GM18508 (cell line): Measurements from ENCODE around the gene PDGFB.
"Not testable (repeated sequence)": the region's sequence is repeated elsewhere in the genome, so short reads cannot be mapped to it uniquely, and the experiment has no call there.

Source experiments
- ATAC-seq: cut with Tn5 transposase; IDR thresholded peaks from one replicate; pipeline ENCODE4 v1.9.1; 2021; ENCODE audit warnings: moderate number of reproducible peaks; ENCODE audit not compliant: insufficient read depth, unreplicated experiment

The PDGFB gene

DNA sequence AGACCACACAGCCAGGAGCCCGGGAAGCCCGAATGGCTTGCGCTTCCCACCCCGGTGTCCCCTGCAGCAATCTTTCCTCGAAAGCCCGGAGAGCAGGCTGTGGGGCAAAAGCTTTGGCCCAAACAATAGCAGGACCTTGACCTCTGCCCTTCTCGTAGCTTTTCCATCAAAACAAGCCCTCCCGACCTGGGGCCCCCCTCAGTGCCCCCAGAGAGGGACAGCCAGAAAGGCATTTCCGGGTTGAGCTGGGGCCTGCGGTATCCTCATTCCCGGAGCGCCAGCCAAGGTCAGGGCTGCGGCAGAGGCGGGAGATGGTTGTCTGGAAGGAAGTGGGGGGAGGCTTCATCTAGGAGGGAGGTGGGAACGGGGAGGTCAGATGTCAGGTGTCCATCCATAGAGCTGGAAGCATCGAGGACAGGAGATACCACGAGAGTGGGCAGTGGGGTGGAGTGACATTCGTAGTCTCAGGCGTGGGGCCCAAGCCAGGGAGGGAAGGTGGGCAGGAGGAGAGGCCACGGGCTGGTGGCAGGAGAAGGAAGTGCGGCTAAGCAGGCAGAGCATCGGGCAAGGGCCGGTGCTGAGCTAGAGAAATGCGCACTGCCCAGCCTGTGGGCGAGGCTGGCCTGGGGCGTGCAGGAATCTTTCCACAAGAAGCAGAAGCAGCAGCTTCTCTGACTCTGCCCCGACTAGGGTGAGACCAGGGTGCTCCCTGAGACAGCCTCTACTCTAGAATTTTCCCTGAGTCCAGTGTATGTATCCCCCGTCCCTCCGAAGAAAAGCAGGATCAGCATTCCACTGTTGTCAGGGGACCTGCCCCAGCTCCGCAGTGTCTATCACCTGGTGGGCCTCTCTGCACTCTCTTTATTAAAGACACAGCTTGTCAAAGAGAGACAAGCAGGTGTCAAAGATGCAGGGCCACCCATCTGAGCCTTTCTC is 14.3 kb downstream of the PDGFB start:
- no peak for ATAC-seq

DNA sequence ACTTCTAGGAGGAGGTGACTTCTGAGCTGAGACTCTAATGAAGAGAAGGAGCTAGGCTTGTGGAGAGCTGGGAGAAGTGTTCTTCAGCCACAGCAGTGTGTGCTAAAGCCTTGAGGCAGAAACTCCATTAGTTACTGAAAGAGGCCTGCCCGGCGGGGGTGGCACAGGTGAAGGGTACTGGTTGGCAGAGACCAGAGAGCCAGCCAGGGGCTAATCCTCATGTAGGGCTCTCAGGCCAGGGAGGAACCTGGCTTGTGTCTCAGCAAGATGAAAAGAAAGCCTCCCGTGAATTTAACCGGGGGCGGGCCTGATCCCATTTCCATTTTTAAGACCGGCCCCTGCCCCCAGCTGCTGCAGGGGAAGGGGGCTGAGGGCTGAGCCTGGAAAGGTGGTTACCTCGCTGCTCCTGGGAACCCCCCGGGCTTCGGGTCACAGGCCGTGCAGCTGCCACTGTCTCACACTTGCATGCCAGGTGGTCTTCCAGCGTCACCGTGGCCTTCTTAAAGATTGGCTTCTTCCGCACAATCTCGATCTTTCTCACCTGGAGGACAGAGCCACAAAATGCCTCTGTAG is 15.0 kb downstream of the PDGFB start:
- ATAC-seq, result no peak

DNA sequence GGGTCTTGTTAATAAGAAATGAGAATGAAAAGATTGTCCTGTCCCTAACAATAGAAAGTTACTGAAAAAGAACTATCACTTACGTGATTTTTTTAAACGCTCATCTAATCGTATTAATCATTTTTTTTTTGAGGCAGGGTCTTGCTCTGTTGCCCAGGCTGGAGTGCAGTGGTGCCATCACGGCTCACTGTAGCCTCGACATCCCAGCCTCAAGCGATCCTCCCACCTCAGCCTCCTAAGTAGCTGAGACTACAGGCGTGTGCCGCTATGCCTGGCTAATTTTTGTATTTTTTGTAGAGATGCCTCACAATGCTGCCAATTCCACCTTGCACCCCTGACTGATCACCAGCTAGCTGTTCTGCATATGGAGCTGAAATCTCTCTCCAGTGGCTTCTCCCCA is 15.7 kb downstream of the PDGFB start:
- ATAC-seq, result no peak

DNA sequence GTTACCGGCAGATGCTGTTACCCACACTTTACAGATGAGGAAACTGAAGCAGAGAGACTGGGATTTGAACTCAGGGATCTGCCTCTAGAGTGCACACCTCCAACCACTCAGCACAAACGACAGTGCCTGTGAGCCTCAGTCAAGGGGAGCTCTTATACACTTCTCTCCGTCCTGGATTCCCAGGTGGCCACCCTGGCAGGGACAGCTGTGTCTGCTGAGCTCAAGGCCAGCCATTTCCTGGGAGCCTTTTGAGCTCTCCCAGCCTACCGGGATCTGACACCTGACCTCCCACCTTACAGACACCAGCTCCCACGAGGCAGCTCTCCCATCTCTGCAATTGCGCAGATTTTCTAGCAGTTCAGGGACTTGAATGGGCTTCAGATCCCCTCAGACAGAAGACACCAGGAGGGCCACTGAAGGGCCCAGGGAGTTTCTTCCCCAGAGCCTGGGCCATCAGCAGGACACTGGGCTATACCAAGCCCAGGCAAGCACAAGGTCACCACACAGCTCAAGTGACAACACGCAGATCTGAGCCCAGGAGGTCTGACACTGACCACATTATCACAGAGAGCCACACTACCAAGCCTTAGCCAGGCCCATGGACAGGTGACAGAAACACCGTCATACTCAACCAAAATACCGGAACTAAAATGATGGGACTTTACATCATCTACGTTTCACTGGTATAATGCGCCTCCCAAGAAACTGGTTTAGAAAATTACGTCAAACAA is 17.1 kb downstream of the PDGFB start:
- ATAC-seq, result no peak

DNA sequence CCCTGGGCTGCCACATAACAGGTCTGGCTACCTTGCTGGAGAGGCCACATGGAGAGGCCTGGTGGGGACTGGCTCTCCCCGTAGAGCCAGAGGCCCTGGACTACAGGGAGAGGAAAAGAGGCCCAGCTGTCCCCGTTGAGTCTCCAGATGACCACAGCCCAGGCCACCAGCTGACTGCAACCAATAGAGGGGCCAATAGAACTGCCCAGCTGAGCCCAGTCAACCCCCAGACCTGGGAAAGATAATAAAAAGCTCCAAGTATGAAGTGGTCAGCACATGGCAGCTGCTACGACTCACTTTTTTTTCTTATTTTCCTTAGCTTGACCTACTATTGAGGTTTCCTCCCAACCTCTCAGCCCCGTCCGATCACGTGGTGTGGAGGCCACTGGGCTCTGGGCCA is 18.4 kb downstream of the PDGFB start:
- no peak for ATAC-seq

DNA sequence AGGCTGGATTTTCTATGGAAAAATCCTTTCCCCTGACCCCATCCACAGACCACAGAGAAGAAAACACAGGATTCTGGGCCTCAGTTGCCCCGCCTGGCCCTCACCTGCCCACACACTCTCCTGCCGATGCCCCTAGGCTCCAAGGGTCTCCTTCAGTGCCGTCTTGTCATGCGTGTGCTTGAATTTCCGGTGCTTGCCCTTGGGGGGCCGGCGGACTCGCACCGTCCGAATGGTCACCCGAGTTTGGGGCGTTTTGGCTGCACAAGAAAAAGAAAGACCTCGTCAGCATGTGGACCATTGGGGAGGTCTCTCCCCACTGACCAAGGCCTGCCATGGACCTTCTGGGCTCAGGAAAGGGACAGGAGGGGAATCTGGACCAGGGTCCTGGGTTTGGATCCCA is 19.2 kb downstream of the PDGFB start:
- no peak for ATAC-seq

DNA sequence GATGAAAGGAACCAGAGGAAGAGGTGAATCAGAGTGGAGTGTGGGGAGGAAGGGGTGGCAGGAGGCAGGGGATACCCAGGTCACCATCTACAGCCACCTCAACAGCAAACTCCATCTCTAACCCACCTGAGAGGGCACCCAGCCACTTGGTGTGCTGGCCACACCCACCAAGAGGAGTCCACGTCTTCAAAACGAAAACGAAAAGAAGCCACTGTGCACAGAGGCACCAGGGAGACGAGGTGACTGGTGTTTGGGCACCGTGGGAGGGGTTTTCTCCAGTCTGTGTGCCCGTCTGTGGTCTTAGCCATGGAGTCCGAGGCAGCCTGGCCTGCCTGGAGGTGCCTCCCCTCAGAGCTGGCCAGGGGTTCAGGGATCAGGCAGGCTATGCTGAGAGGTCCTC is 20.2 kb downstream of the PDGFB start:
- no peak for ATAC-seq

DNA sequence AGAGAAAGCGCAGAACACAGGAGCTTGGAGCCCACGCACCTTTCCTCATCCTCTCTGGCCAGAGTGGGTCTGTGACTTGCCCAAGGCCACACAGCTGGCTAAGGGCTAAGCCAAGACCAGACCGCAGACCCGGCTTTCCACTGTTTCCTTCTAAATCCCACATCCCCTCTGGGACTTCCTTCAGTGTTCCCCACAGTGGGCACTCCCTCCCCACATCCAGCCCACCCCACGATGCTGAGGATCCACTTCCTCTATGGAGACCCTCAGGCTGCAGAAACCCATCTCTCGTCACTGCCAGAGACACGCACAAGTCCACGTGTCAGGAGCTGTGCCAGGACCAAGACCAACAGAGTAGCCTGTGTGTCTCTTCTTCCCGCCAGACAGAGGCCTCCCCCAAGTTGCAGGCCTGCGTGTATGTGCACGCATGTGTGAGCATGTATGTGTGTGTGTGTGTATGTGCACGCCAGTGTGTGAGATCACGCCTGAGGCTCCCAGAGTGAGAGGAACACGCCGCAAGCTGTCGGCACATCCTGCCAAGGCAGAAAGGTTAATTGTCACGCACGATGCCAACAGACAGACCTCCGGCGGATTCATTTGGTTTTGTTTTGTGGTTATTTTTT is 21.6 kb downstream of the PDGFB start:
- ATAC-seq, result no peak

DNA sequence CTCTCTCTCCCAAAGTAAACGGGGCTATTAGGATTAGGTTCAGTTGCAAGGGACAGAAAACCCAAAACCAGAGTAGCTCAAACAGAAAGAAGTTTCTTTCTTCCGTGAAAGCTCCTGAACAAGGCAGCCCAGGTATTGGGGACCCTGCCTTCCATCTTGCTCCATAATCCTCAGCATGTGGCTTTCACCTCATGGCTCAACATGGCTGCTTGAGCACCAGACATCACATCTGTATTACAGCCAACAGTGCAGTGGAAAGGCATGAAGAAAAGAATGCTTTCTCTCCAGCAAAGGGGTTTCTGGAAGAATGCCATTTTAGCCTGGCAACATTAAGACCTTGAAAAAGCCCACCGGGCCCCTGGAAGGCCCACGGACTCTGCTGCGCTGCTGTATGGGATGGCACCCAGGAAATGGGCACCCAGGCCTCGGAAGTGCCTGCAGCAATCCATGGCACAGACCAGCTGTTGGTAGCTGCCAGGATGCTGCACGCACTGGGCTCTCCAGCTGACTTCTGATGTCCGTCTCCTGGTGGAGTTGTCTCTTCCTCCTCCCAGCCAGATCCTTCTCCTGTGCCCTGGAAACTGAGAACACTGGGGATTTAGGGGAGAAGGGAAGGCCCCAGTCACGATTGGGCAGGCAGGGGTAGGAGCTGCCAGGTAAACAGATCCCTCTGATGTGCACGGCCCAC is 22.6 kb downstream of the PDGFB start:
- no peak for ATAC-seq

DNA sequence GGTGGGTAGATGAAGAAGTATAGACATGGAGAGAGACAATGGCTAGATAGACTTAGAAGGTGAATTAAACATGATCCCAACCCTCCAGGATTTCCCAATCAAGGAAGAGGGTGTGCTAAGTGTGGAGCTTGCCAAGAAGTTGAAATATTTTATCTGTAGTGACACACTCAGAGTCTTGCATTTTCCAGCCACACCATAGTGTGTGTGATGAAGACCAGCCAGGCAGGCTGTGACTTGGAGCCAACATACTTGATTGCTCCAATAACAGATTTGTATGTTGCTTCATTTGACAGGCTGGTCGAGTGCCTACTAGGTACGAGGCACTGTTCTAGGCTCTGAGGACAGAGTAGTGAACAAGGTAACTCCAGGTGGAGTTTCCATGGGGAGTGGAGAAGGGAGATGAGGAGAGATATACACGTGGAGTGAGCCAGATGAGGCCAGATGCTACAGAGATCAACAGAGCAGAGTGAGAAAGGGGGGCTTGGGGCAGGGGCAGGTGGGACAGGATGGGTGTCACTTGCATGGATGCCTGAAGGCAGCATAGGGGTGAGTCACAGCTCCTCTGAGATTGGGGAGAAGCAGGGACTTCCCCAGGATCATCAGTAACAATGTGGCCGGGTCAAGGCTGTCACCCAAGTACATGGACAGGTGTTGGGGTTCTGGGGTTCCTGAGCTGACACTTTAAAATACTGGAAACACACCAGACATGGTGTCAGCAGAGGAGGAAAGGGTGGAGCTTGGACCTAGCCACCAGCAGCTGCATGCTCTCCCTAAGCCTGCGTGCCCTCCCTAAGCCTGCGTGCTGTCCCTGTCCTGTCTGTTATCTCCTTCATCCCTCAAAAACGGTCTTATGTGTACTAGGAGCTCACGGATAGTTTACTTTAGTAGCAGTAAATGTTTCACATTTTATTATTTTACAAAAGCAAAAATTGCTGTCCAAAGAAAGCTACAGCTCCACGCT is 23.6 kb downstream of the PDGFB start:
- no peak for ATAC-seq

DNA sequence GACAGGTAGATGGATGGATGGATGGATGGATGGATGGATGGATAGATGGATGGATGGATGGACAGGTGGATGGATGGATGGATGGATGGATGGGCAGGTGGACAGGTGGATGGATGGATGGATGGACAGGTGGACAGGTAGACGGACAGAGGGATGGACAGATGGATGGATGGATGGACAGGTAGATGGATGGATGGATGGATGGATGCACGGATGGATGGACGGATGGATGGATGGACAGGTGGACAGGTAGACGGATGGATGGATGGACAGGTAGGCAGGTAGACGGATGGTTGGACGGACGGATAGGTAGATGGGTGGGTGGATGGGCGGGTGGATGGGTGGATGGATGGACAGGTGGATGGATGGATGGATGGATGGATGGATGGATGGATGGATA is 24.3 kb downstream of the PDGFB start:
- ATAC-seq, result no peak

DNA sequence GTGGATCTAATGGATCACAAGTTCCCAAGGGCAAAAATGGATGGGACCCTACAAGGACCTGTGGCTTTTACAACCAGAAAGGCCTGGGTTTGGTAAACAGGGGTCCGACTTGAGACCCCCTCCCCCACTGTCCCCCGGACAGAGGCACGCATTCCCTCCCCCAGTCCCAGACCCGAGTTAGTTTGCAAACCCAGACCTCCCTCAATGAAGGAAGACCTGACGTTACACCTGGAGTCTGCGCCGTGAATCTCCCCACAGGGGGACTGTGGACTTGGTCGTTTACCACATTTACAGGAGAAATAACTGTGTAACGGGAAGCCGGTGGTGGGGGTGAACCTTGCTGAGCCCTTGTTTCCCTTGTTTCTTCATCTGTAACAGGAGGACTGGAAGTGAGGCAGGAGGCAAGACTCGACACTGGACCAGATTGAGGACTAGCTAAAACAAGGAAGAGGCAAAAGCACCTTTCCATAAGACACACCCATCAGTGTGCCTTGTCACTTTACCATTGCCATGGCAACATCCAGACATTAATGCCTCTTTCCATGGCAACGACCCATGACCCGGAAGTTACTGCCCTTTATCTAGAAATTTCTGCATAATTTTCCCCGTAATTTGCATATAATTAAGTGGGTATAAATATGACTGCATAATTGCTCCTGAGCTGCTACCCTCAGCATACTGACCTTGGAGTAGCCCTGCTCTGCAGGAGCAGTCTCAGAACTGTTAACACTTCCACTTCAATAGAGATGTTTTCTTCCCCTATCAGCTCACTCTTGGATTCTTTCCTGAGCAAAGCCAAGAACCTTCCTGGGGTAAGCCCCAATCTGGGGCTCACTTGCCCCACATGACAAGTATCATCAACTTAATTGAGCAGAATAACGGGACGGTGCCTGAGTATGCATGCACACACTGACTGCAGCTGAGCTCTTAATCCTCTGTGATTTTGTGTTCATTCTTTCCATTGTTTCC is 25.4 kb downstream of the PDGFB start:
- no peak for ATAC-seq

DNA sequence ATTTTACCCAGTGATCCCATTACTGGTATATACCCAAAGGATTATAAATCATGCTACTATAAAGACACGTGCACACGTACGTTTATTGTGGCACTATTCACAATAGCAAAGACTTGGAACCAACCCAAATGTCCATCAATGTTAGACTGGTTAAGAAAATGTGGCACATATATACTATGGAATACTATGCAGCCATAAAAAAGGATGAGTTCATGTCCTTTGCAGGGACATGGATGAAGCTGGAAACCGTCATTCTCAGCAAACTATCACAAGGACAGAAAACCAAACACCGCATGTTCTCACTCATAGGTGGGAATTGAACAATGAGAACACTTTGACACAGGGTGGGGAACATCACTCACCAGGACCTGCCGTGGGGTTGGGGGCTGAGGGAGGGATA is 26.4 kb downstream of the PDGFB start:
- not testable (repeated sequence) for ATAC-seq

DNA sequence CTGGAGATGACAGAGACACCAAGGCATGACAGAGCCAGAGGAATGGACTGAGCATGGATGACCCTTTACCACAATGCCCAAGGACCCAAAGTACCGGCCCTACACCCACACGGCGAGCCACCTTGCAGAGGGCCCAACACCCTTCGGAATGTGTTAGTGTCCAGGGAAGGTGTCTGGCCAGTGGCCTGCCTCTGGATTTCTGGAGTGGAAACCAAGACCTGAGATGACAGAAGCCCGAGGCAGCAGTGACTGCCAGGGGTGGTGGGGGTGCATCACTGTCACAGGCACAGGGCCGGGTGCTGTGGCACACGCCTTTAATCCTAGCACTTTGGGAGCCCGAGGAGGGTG is 28.7 kb downstream of the PDGFB start:
- ATAC-seq, result no peak

DNA sequence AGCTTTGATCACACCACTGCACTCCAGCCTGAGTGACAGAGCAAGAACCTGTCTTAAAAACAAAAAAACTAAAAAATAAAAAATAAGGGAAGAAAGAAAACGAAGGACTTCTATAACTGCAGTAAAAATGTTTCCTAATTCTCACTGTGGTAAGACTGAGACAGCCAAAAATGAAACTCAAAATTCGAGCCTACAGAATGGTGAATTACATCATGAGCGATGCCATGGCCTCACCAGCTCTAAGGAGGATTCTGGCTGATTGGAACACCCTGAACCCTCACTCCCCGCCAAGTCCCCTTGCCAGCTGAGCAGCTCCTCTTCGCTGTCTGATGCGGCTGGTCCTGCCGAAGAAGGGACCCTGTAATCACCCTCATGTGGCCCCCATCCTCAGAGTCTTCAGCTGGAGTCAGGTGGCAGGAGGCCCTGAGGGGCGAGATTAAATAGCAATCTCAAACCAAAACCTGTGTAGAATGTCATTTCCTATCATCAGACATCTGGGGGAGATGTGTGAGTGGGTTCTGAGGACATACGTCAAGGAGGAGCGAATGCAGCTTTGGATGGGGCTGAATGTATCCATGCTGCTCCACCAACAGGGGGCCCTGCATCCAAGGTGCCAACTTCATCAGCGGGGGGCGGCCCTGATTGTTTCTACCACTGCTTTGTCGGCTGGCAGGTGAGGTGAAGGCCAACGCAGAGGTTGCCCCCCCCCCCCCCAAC is 29.2 kb downstream of the PDGFB start:
- ATAC-seq, result no peak

DNA sequence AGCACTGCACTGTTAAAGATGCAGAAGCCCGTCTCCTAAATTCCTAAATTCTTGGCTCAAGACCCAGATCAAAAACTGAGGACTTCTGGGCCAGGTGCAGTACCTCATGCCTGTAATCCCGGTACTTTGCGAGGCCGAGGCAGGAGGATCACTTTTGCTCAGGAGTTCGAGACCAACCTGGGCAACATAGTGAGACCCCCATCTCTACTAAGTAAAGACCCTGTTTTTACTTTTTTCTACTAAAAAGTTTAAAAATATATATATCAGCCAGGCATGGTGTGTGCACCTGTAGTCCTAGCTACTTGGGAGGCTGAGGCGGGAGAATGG is 29.7 kb downstream of the PDGFB start:
- no peak for ATAC-seq

DNA sequence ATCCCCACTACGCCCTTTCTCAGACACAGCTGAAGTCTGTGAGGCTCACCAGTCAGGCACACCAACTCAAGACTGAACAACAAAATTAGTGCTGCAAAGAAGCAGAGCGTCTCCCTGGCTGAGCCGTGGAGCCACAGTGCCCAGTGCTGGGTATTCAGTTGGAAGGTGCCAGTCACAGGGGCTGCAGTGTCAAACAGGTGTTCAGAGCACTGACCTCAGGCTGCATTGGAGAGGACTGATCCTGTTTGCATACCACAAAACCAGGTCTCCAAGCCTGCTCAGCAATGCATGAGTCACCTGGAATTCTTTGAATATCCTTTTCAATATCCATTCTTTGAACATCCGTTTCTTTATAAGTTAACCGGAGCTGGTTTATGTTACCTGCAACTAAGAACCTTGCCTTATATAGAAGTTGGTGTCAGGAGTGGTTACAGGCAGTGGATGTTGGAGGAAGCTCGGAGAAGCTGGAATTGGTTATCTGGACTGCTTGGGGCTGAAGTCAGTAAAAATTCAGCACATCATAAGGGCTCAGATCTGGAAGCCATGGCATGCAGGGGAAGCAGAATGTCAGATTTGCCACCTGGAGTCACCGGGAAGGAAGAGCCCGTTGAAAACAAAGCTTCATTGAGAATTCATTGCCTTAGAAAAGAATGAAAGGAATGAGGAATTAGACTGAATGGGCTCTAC is 30.3 kb downstream of the PDGFB start:
- no peak for ATAC-seq
